ENCODE data around the gene HMX3. TPM values are rescaled to one million over a fixed set of nuclear protein-coding genes. Genes with fewer than 3 reads are reported as not detected.
A peak's percentile ranks its signal among the peaks of the same experiment; 100 is the strongest.

Gene HMX3
- total and polyA plus RNA-seq, 2 of the 13 experiments (the other 11 are each of a cell fraction or from before 2014, with no cell fraction given), result not detected

DNA sequence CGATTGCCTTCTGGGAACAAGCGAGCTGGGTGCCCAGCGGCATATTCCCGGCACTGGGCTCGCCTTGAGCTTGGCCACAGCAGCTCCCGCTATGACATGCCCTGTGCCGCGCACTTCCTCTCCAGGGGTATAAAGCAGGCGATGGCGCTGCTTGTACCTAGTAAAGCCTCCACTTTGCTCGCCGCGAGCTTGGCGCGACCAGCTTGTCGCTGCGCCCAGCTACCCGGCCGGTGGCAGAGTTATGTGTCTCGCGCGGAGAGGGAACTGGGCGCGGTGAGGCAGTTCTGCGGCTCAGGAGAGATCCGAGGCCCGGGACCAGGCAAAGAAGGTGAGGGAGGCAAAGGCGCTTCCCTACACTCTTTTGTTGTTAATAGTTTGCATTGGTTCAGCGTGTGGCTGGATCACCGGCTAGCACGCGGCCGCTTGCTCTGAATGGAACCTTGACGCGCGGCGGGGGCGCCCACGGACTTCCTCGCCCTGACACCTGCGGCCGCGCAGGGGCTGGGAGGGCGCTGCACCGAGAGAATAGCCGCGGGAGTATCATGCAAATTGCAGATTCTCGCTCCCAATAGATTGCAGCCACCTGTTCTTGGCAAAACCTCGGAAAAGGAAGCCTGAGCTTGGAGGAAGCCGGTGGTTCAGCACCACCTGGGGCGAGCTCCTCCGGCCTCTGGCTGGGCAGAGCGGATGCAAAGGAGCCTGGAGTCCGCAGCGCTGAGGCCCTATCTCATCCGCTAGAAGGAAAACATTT is 15.4 kb downstream of the HMX3 start (continued):
- TF ChIP-seq, protein P1, sequence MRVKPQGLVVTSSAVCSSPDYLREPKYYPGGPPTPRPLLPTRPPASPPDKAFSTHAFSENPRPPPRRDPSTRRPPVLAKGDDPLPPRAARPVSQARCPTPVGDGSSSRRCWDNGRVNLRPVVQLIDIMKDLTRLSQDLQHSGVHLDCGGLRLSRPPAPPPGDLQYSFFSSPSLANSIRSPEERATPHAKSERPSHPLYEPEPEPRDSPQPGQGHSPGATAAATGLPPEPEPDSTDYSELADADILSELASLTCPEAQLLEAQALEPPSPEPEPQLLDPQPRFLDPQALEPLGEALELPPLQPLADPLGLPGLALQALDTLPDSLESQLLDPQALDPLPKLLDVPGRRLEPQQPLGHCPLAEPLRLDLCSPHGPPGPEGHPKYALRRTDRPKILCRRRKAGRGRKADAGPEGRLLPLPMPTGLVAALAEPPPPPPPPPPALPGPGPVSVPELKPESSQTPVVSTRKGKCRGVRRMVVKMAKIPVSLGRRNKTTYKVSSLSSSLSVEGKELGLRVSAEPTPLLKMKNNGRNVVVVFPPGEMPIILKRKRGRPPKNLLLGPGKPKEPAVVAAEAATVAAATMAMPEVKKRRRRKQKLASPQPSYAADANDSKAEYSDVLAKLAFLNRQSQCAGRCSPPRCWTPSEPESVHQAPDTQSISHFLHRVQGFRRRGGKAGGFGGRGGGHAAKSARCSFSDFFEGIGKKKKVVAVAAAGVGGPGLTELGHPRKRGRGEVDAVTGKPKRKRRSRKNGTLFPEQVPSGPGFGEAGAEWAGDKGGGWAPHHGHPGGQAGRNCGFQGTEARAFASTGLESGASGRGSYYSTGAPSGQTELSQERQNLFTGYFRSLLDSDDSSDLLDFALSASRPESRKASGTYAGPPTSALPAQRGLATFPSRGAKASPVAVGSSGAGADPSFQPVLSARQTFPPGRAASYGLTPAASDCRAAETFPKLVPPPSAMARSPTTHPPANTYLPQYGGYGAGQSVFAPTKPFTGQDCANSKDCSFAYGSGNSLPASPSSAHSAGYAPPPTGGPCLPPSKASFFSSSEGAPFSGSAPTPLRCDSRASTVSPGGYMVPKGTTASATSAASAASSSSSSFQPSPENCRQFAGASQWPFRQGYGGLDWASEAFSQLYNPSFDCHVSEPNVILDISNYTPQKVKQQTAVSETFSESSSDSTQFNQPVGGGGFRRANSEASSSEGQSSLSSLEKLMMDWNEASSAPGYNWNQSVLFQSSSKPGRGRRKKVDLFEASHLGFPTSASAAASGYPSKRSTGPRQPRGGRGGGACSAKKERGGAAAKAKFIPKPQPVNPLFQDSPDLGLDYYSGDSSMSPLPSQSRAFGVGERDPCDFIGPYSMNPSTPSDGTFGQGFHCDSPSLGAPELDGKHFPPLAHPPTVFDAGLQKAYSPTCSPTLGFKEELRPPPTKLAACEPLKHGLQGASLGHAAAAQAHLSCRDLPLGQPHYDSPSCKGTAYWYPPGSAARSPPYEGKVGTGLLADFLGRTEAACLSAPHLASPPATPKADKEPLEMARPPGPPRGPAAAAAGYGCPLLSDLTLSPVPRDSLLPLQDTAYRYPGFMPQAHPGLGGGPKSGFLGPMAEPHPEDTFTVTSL (CRISPR knock-in tag; IDR thresholded peaks at IDR 0.05; ENCODE audit: borderline replicate concordance), result no peak

DNA sequence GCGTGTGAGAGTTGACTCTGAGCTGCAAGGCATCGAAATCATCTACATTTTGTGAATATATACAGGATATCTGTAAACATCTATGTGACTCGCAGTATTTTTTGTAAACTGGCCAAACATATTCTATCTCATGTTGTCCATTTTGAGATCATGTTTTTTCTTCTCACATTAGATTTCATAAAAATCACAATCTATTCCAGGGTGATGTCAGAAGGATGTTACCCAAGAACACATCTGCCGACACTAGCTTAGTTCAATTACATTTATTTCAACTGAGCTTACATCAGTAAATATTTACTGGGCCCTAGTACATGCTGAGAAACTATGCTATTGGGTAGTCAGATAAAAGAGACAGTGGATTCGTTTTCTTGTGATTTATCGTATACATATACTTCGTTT is 16.0 kb downstream of the HMX3 start:
- Histone ChIP-seq H3K4me1 (ENCODE audit: insufficient read depth, low read length) (peaks cover 45% of the 10 kb centered on the region), H3K27ac (ENCODE audit: extremely low read length, insufficient read depth, low read length) (no peak overlapping the region), H3K4me2 (ENCODE audit: low read depth, low read length) (0 out of 2 replicates have a peak overlapping the region, but pooled peaks have one; percentile 6), H4K20me1 (ENCODE audit: insufficient read depth, low read length) (peaks cover 10% of the 10 kb centered on the region; the same call in 1 of the 2 replicates), H3K9ac (ENCODE audit: insufficient read depth, low read depth, low read length) (no peak overlapping the region), H3K27me3 (ENCODE audit: control insufficient read depth in 1 of 2, insufficient read depth in 2 of 2, low read length in 2 of 2) (peaks cover 16 to 66% of the 10 kb centered on the region in 2 experiments), H3K4me3 (replicated peaks in 1 of 3; ENCODE audit: insufficient read depth in 1 of 3, low read depth in 2 of 3, low read length in 3 of 3) (no peak overlapping the region), H2AFZ (ENCODE audit: low read length) (no peak overlapping the region), H3K36me3 (replicated peaks in 1 of 2; ENCODE audit: control insufficient read depth in 1 of 2, insufficient read depth in 2 of 2, low read length in 2 of 2) (peaks cover 0 to 4% of the 10 kb centered on the region in 2 experiments; a peak in 2 of 5 replicates), H3K9me3 (ENCODE audit: low read length) (no peaks in the 10 kb centered on the region), H3K79me2 (ENCODE audit: insufficient read depth, low read length) (peaks cover 23% of the 10 kb centered on the region)
- 17% methylated on average over 6 of the region's 7 CpGs for WGBS (ENCODE audit: low lambda C conversion rate)
- intact Hi-C loops (cut with micrococcal nuclease; ENCODE audit: unreplicated experiment) (loop anchor here (10.0 kb wide), 1 partner anchor 53 kb away; no protein-coding TSS in a partner anchor), in situ Hi-C loops (cut with HindIII; ENCODE audit: extremely low pct_ligation_motif_present, low pct_unique_long_range_greater_than_20kb) (no loop called here)
- no peak for FAIRE-seq
- DNase-seq (ENCODE audit: low spot score), result no peak
- no TSS peak for BruUV-seq (replicated peaks)
- ChIA-PET POLR2A (no interaction called here), CTCF (ENCODE audit: low intra/inter-chr PET ratio, low total read pairs) (no interaction called here)
- no peak for ATAC-seq
- no peak for TF ChIP-seq RCOR2 (CRISPR knock-in tag; IDR thresholded peaks at IDR 0.05)
- no peak for TF ChIP-seq FOXO4 (CRISPR knock-in tag; conservative IDR thresholded peaks at IDR 0.05)
- no peak for TF ChIP-seq HNRNPLL (IDR thresholded peaks at IDR 0.05; ENCODE audit: low read depth, low read length, poor library complexity, severe bottlenecking)
- TF ChIP-seq U2AF1 (optimal IDR thresholded peaks at IDR 0.05; ENCODE audit: low read depth, low read length), result no peak
- TF ChIP-seq FOSL2 (CRISPR knock-in tag; IDR thresholded peaks at IDR 0.05), result no peak
- TF ChIP-seq THAP11 (CRISPR knock-in tag; IDR thresholded peaks at IDR 0.05), result no peak
- TF ChIP-seq HES4 (CRISPR knock-in tag; IDR thresholded peaks at IDR 0.05; ENCODE audit: borderline replicate concordance), result no peak
- no peak for TF ChIP-seq SUZ12 (IDR thresholded peaks at IDR 0.05; ENCODE audit: low read depth, low read length)
- no peak for TF ChIP-seq ZNF570 (CRISPR knock-in tag; IDR thresholded peaks at IDR 0.05; ENCODE audit: borderline replicate concordance)
- no peak for TF ChIP-seq FOXK2 (IDR thresholded peaks at IDR 0.05)
- TF ChIP-seq NPAS2 (CRISPR knock-in tag; IDR thresholded peaks at IDR 0.05; ENCODE audit: borderline replicate concordance), result no peak
- no peak for TF ChIP-seq ASH2L (IDR thresholded peaks at IDR 0.05; ENCODE audit: insufficient read length, low read depth, low read length)
